Fibroblast of lung (primary cell): ENCODE data around the gene TRIM5. TPM values are rescaled to one million over a fixed set of nuclear protein-coding genes. Genes with fewer than 3 reads are reported as not detected.

Source experiments
- DNase-seq, 2 donors: peaks; one replicate each; pipeline versions ENCODE4 v3.0.0 to v3.0.0-alpha.2; 2010; ENCODE audit warnings: low read depth in 2 of 2
- H2AFZ ChIP-seq: 2 replicates; pipeline ENCODE4 v1.5.1; 2012; ENCODE audit warnings: low read length, control low read depth, inconsistent platforms
- H3K27ac ChIP-seq: 2 replicates; pipeline ENCODE4 v1.5.1; 2011; ENCODE audit warnings: low read length, control low read depth; ENCODE audit not compliant: insufficient read depth
- H3K27me3 ChIP-seq: 2 replicates; pipeline ENCODE4 v1.5.1; 2011; ENCODE audit warnings: mild to moderate bottlenecking, low read length; ENCODE audit not compliant: control insufficient read depth, insufficient read depth
- H3K36me3 ChIP-seq: 2 replicates; pipeline ENCODE4 v1.5.1; 2011; ENCODE audit warnings: low read length; ENCODE audit not compliant: control insufficient read depth, insufficient read depth
- H3K4me1 ChIP-seq: 2 replicates; pipeline ENCODE4 v1.5.1; 2011; ENCODE audit warnings: low read length; ENCODE audit not compliant: control insufficient read depth, insufficient read depth; ENCODE audit errors: extremely low read depth
- H3K4me2 ChIP-seq: 2 replicates; pipeline ENCODE4 v1.5.1; 2011; ENCODE audit warnings: low read length, control low read depth; ENCODE audit not compliant: insufficient read depth; ENCODE audit errors: extremely low read depth
- H3K4me3 ChIP-seq, 4 experiments: fragments of 200-600 bp in 1 of 4; sonication (generic) in 1 of 4; replicated peaks in 1 of 4; 2 replicates each; pipeline ENCODE4 v1.5.1; 2011 to 2016; ENCODE audit warnings: low read length in 4 of 4, low read depth in 3 of 4, mild to moderate bottlenecking in 3 of 4, control low read depth in 2 of 4, inconsistent platforms in 1 of 4, mixed read lengths in 1 of 4; ENCODE audit not compliant: insufficient read depth in 1 of 4; ENCODE audit errors: control extremely low read depth in 1 of 4
- H3K79me2 ChIP-seq: 2 replicates; pipeline ENCODE4 v1.5.1; 2012; ENCODE audit warnings: mild to moderate bottlenecking, low read length, inconsistent platforms; ENCODE audit not compliant: control insufficient read depth, insufficient read depth
- H3K9ac ChIP-seq: 2 replicates; pipeline ENCODE4 v1.5.1; 2011; ENCODE audit warnings: mild to moderate bottlenecking, low read length, control low read depth; ENCODE audit not compliant: insufficient read depth
- H3K9me3 ChIP-seq: 2 replicates; pipeline ENCODE4 v1.5.1; 2012; ENCODE audit warnings: low read depth, low read length; ENCODE audit not compliant: control insufficient read depth, insufficient read depth
- H4K20me1 ChIP-seq: 2 replicates; pipeline ENCODE4 v1.5.1; 2011; ENCODE audit warnings: low read length; ENCODE audit not compliant: control insufficient read depth, insufficient read depth; ENCODE audit errors: extremely low read depth
- CTCF ChIP-seq, 2 donors: IDR thresholded peaks in 1 of 2; conservative IDR thresholded peaks in 1 of 2; 1 replicate in 1 of 2; 2 replicates in 1 of 2; pipeline ENCODE4 v1.5.1; 2011 to 2012; ENCODE audit warnings: low read length in 2 of 2, control low read depth in 1 of 2, inconsistent platforms in 1 of 2, low read depth in 1 of 2, mild to moderate bottlenecking in 1 of 2
- EZH2 ChIP-seq: IDR thresholded peaks from 2 replicates; pipeline ENCODE4 v1.5.1; 2012; ENCODE audit warnings: low read length, control low read depth, mild to moderate bottlenecking; ENCODE audit errors: missing control alignments
- polyA plus RNA-seq, 2 donors: library from polyadenylated mRNA; depleted of rRNA in 1 of 2; stranded (reverse) in 1 of 2; unstranded in 1 of 2; fragments of >200 nt; gene quantifications; 2 replicates each; pipeline ENCODE4 v1.2.1, GENCODE V29; 2011 to 2012; ENCODE audit warnings: missing spikeins in 1 of 2
- total RNA-seq: library from RNA; depleted of rRNA; stranded (reverse); fragments of >200 nt; gene quantifications from 2 replicates; pipeline ENCODE4 v1.2.1, GENCODE V29; 2014

Gene TRIM5
- total and polyA plus RNA-seq, 2 donors (not counting 1 experiment from before 2014, with no cell fraction given) = 26.8 to 47.9 TPM

GRCh38 chr11:5703741-5704536 lies 19.1 kb upstream of the TRIM5 start:
- DNase-seq = no peak
- Histone ChIP-seq H4K20me1 (no peaks in the 10 kb centered on the region), H3K4me1 (no peaks in the 10 kb centered on the region), H3K27ac (no peak overlapping the region), H3K27me3 (no peaks in the 10 kb centered on the region), H3K4me3 (no peak overlapping the region), H3K9me3 (no peaks in the 10 kb centered on the region), H3K4me2 (no peak overlapping the region), H3K36me3 (peaks cover 4% of the 10 kb centered on the region), H2AFZ (no peak overlapping the region), H3K79me2 (no peaks in the 10 kb centered on the region), H3K9ac (no peak overlapping the region)
- TF ChIP-seq EZH2 (no peak), CTCF (conservative IDR thresholded peaks at IDR 0.05 in 1 of 2, IDR thresholded peaks at IDR 0.05 in 1 of 2; ENCODE audit: low read depth in 1 of 2, low read length in 2 of 2) (no peak)

- TF ChIP-seq CTCF (conservative IDR thresholded peaks at IDR 0.05 in 1 of 2, IDR thresholded peaks at IDR 0.05 in 1 of 2; ENCODE audit: low read depth in 1 of 2, low read length in 2 of 2) = no peak
- TF ChIP-seq EZH2 = no peak
- Histone ChIP-seq H4K20me1 (no peaks in the 10 kb centered on the region), H2AFZ (no peak overlapping the region), H3K27ac (no peak overlapping the region), H3K4me3 (no peak overlapping the region), H3K36me3 (peaks cover 6% of the 10 kb centered on the region), H3K27me3 (no peaks in the 10 kb centered on the region), H3K4me2 (no peak overlapping the region), H3K9ac (no peak overlapping the region), H3K9me3 (no peaks in the 10 kb centered on the region), H3K4me1 (no peaks in the 10 kb centered on the region), H3K79me2 (no peaks in the 10 kb centered on the region)
- no peak for DNase-seq
These were observed 16.2 kb upstream of the TRIM5 start for GRCh38 chr11:5701055-5701577.

GRCh38 chr11:5700421-5701054 lies 15.7 kb upstream of the TRIM5 start:
- Histone ChIP-seq H3K79me2 (no peaks in the 10 kb centered on the region), H3K36me3 (peaks cover 6% of the 10 kb centered on the region)

More at GRCh38 chr11:5700421-5701054, 15.7 kb upstream of the TRIM5 start:
- no peak for DNase-seq
- TF ChIP-seq CTCF (conservative IDR thresholded peaks at IDR 0.05 in 1 of 2, IDR thresholded peaks at IDR 0.05 in 1 of 2; ENCODE audit: low read depth in 1 of 2, low read length in 2 of 2) (no peak), EZH2 (no peak)
- no peaks in the 10 kb centered on the region for H4K20me1 ChIP-seq
- H3K27me3 ChIP-seq = no peaks in the 10 kb centered on the region
- H3K9ac ChIP-seq = no peak overlapping the region
- no peaks in the 10 kb centered on the region for H3K4me1 ChIP-seq
- H3K27ac ChIP-seq = no peak overlapping the region
- H2AFZ ChIP-seq = no peak overlapping the region
- no peaks in the 10 kb centered on the region for H3K9me3 ChIP-seq
- no peak overlapping the region for H3K4me3 ChIP-seq
- H3K4me2 ChIP-seq = no peak overlapping the region
